ENCODE data around the gene MEIOB. TPM values are rescaled to one million over a fixed set of nuclear protein-coding genes. Genes with fewer than 3 reads are reported as not detected.

MEIOB gene
- total RNA-seq: not detected in 2 replicates

DNA sequence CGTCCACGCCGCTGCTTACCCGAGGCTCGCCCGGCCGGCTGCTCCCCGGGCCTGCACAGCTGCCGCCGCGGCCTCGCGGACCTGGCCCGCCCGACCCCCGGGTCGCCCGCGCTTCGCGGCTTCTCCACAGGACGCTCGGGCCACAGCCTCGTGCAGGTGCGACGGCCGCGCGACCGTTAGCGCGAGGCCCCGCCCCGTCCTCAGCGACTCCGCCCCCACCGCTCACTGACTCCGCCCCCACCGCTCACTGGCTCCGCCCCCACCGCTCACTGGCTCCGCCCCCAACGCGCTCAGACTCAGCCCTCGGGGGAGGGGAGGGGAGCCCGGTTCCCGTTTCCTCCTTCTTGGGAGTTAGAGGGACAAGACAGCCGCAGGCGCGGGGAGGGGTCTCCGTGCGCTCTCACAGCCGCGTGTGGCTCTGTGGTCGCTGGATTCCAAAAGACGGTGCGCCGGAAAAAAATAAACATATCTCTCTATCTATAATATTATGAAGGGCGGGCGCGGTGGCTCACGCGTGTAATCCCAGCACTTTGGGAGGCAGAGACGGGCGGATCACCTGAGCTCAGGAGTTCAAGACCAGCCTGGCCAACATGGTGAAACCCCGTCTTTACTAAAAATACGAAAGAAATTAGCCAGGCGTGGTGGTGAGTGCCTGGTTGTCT lies at the start of gene MEIOB:
Gene MEIOB (minus strand): TSS at position 191 of the 662 bp plus-strand sequence. CDS start 3,989 bp downstream, outside the sequence.

DNA sequence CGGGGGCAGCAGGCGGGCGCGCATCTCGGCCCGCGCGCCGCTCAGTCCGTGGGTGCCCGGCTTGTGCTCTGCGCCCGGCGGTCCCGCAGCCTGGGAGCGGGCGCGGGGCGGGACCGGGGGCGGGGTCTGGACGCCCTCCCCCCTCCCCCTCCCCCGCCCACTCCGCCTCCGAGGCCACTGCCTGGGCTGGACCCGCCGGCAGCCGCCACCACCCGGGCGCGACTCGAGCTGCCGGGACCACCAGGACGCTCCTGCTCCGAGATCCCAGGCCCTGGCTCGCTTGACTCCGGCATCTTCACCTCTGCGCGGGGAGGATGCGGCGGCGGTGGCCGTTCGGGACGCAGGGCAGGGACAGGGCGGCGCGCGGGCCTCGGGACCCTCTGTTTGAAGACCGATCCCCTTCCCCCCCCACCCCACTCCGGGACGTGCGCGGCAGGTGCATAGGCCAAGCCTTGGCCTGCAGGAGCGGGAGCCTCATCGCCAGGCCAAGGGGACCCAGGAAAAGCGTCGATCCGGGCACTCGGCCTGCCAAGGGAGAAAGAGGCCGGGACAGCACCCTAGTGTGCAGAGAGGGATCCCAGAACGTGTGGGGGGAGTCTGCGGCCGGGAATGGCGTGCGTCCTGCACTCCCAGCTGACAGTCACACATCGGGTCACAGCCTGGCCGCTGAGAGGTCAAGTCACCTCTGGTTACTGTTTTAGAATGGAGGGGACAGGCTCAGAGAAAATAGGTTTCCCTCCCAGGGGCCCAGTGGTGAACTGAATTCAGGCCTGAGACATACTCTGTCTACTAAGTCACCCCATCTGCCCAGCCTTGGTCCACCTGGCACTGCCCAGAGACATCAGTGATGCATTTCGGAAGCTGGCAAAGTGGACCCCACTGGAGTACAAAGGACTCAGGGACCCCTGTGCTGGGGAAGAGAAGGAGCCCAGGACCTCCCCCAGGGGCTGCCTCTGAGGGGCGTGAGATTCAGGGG lies 46.7 kb upstream of the MEIOB start, which contains the start of gene HS3ST6:
Gene HS3ST6 (minus strand): TSS at position 65 of the 976 bp plus-strand sequence. CDS start 92 bp downstream, outside the sequence.

GRCh38 chr16:1826691-1827573 lies 45.0 kb downstream of the MEIOB start, which contains the start of the genes FAHD1 and HAGH:
Gene FAHD1 (plus strand): TSS chr16:1827206. CDS start chr16:1827239, 33 bp downstream.
Gene HAGH (minus strand): TSS chr16:1826825. CDS start chr16:1826787, 38 bp downstream.

GRCh38 chr16:1793578-1794220 lies 78.3 kb downstream of the MEIOB start, which contains the start of gene IGFALS:
Gene IGFALS (minus strand): TSS chr16:1793705. CDS start chr16:1793652, 53 bp downstream.

Other genes starting within 250 kb of the MEIOB start
- 24.4 and 30.3 TPM in 2 replicates for gene JPT2, start 193.9 kb downstream of the MEIOB start, total RNA-seq
- 13.9 and 16.6 TPM in 2 replicates for gene MAPK8IP3, start 166.0 kb downstream of the MEIOB start, total RNA-seq
- 61.7 and 65.7 TPM in 2 replicates for gene NME3, start 100.6 kb downstream of the MEIOB start, total RNA-seq
- gene EME2, start 99.4 kb downstream of the MEIOB start, total RNA-seq: 2.6 and 3.7 TPM in 2 replicates
- 83.6 and 89.1 TPM in 2 replicates for gene MRPS34, start 99.0 kb downstream of the MEIOB start, total RNA-seq
- 22.7 and 34.8 TPM in 2 replicates for gene SPSB3, start 89.6 kb downstream of the MEIOB start, total RNA-seq
- 61.6 and 65.2 TPM in 2 replicates for gene NUBP2, start 89.2 kb downstream of the MEIOB start, total RNA-seq
- gene IGFALS, start 78.5 kb downstream of the MEIOB start, total RNA-seq: not detected in 2 replicates
- 13.4 and 28.5 TPM in 2 replicates for gene HAGH, start 45.3 kb downstream of the MEIOB start, total RNA-seq
- gene FAHD1, start 45.0 kb downstream of the MEIOB start, total RNA-seq: 38.5 and 44.2 TPM in 2 replicates
- gene HS3ST6, start 46.3 kb upstream of the MEIOB start, total RNA-seq: not detected in 2 replicates
- gene MSRB1, start 71.0 kb upstream of the MEIOB start, total RNA-seq: 17.0 and 17.8 TPM in 2 replicates
- gene RPL3L, start 82.5 kb upstream of the MEIOB start, total RNA-seq: not detected in 2 replicates
- gene NDUFB10, start 87.4 kb upstream of the MEIOB start, total RNA-seq: 198 and 225 TPM in 2 replicates
- 2,905 and 3,262 TPM in 2 replicates for gene RPS2, start 92.7 kb upstream of the MEIOB start, total RNA-seq
- not detected in 2 replicates for gene RNF151, start 94.7 kb upstream of the MEIOB start, total RNA-seq
- 32.6 and 34.3 TPM in 2 replicates for gene TBL3, start 99.9 kb upstream of the MEIOB start, total RNA-seq
- not detected in 2 replicates for gene NOXO1, start 109.3 kb upstream of the MEIOB start, total RNA-seq
- gene GFER, start 112.0 kb upstream of the MEIOB start, total RNA-seq: 14.4 and 17.3 TPM in 2 replicates
- 0.78 and 4.2 TPM in 2 replicates for gene SYNGR3, start 117.8 kb upstream of the MEIOB start, total RNA-seq
- 39.7 and 51.4 TPM in 2 replicates for gene ZNF598, start 137.7 kb upstream of the MEIOB start, total RNA-seq
- gene NPW, start 147.6 kb upstream of the MEIOB start, total RNA-seq: 2.9 and 6.9 TPM in 2 replicates
- 35.2 and 46.3 TPM in 2 replicates for gene NHERF2, start 154.7 kb upstream of the MEIOB start, total RNA-seq
- gene NTHL1, start 175.7 kb upstream of the MEIOB start, total RNA-seq: 13.9 and 17.2 TPM in 2 replicates
- 51.2 and 53.6 TPM in 2 replicates for gene TSC2, start 175.8 kb upstream of the MEIOB start, total RNA-seq